ENCODE results near the gene E2F4.

DNA sequence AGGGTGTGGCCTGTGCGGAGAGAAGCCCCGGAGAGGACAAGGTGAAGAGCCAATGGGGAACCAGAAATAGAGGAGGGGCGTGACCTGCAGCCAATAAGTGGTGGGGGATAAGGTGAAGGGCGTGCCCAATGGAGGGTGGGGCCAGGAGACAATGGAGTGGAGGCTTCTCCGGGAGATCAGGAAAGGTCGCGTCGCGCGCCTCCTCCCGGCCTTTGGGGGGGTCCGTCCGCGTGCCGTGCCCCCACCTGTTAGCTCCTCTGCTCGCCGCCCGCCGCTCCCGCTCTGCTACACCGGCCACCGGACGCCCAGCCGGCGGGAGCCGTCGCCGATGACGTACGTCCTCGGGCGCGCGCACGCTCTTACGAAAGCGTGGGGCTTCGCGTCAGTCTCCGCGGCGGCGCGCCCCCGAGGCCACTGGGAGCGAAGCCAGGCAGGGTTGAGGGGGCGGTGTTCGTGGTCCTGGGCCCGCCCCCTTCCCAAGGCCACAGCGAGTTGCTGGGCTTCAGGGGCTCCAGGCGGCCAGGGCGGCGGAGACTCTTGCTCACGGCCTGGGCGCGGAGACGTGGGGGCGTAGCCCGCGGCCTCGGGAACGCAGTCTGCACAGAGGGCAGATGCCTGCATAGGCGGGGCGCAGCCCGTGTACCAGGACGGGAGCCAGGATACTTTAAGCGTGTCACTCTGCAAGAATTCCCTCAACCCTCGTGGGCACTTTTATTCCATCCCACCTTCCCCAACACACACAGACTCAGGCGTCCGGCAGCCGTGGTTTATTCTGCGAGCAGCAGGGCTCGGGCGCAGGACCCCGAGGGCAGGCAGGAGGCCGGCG, 8.1 kb upstream of the E2F4 start, which contains the start of gene MATCAP1:
- TF ChIP-seq EZH2 (IDR thresholded peaks at IDR 0.05; ENCODE audit: borderline replicate concordance, insufficient read depth, low read depth, low read length, poor library complexity, severe bottlenecking): no peak
- TF ChIP-seq, protein P1, sequence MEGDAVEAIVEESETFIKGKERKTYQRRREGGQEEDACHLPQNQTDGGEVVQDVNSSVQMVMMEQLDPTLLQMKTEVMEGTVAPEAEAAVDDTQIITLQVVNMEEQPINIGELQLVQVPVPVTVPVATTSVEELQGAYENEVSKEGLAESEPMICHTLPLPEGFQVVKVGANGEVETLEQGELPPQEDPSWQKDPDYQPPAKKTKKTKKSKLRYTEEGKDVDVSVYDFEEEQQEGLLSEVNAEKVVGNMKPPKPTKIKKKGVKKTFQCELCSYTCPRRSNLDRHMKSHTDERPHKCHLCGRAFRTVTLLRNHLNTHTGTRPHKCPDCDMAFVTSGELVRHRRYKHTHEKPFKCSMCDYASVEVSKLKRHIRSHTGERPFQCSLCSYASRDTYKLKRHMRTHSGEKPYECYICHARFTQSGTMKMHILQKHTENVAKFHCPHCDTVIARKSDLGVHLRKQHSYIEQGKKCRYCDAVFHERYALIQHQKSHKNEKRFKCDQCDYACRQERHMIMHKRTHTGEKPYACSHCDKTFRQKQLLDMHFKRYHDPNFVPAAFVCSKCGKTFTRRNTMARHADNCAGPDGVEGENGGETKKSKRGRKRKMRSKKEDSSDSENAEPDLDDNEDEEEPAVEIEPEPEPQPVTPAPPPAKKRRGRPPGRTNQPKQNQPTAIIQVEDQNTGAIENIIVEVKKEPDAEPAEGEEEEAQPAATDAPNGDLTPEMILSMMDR (IDR thresholded peaks at IDR 0.05): no peak
